ENCODE measurements around the gene TEX50.
"Not testable (repeated sequence)": the region's sequence is repeated elsewhere in the genome, so short reads cannot be mapped to it uniquely, and the experiment has no call there.

The TEX50 gene

DNA sequence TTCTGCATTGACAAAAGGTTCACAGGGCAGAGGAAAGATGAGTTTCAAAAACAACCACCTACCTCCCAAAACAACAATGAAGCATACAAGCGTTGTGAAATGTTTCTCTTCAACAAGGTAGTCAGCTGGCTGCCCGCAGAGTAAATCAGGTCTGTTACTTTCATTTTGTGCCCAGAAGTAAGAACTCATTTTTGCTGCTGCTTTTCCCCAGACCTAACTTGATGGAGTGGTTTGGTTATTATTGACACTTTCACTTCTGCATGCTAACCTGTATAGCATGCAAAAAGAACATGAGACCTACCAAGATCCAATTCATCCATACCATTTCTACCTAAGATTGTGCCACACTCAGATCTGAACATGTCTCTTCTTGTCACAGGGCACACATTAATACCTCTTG, 33.5 kb upstream of the TEX50 start:
- Histone ChIP-seq H4K91ac (ENCODE audit: low read length) (no peak overlapping the region), H3K27me3 (ENCODE audit: control insufficient read depth in 1 of 2, insufficient read depth in 1 of 2, low read length in 2 of 2) (no peaks in the 10 kb centered on the region), H3K9ac (ENCODE audit: low read length) (no peak overlapping the region), H3K23ac (ENCODE audit: low read length in 2 of 2) (no peak overlapping the region), H3K36me3 (ENCODE audit: control insufficient read depth in 1 of 2, insufficient read depth in 2 of 2, low read depth in 1 of 2, low read length in 2 of 2) (no peaks in the 10 kb centered on the region), H3K4ac (ENCODE audit: low read depth in 1 of 2, low read length in 2 of 2) (no peak overlapping the region), H2AFZ (ENCODE audit: low read depth, low read length) (no peak overlapping the region), H2AK5ac (ENCODE audit: low read length, severe bottlenecking) (no peak overlapping the region), H2BK120ac (ENCODE audit: low read depth, low read length) (no peak overlapping the region), H2BK15ac (ENCODE audit: low read depth, poor library complexity, severe bottlenecking) (no peak overlapping the region), H3K4me1 (ENCODE audit: control insufficient read depth, insufficient read depth, low read depth, low read length) (no peaks in the 10 kb centered on the region), H2BK5ac (ENCODE audit: low read depth, low read length, poor library complexity, severe bottlenecking) (no peak overlapping the region), H3K9me3 (ENCODE audit: control insufficient read depth, low read length) (no peaks in the 10 kb centered on the region), H2BK12ac (ENCODE audit: low read length in 2 of 2) (no peak overlapping the region), H3K79me1 (replicated peaks; ENCODE audit: low read length, poor library complexity, severe bottlenecking) (no peaks in the 10 kb centered on the region), H3K18ac (ENCODE audit: low read depth in 1 of 2, low read length in 2 of 2) (no peak overlapping the region), H4K8ac (ENCODE audit: low read length) (no peak overlapping the region), H3K4me3 (ENCODE audit: insufficient read depth in 1 of 2, low read depth in 1 of 2, low read length in 2 of 2) (no peak overlapping the region), H3K27ac (ENCODE audit: low read length, poor library complexity, severe bottlenecking) (no peak overlapping the region), H3K14ac (ENCODE audit: low read length in 2 of 2) (no peak overlapping the region), H3K4me2 (ENCODE audit: low read length, poor library complexity, severe bottlenecking) (no peak overlapping the region)
- DNase-seq = no peak
- 100% methylated on average over 2 of the region's 2 CpGs for WGBS

DNA sequence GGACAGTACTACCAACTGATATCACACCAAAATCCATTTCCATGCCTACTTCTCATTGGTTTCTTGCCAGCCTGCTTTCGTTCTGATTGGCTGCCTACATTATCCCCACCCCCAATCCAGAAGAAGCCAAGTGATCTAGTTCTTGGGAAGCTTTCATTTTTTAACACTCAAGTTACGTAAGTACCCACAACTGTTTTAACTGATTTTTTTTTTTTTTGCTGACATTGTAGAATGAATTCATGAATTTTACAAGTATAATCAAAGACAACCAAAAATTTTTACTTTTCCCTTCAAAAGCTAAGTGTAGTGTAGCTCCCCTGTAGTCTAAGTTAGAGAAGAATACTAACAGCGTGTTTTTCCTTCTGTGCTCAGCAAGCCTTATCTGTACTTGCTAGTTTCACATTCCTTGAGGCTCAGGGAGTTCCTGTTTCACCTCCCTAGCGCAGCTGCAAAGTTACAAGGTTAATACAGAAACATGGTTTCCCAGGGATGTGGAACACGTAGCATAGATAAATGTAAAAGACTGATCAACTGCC, 32.0 kb upstream of the TEX50 start, which contains the start of gene SLC9C2:
TSS of gene SLC9C2 (minus strand) at position 17 of the 536 bp plus-strand sequence. CDS start 1,296 bp downstream, outside the sequence.
- Histone ChIP-seq H3K23ac (ENCODE audit: low read length in 2 of 2) (no peak within 1 kb of the TSS), H3K79me1 (replicated peaks; ENCODE audit: low read length, poor library complexity, severe bottlenecking) (no peaks in the 10 kb centered on the region), H3K18ac (ENCODE audit: low read depth in 1 of 2, low read length in 2 of 2) (no peak within 1 kb of the TSS), H3K9me3 (ENCODE audit: control insufficient read depth, low read length) (no peaks in the 10 kb centered on the region), H3K27me3 (ENCODE audit: control insufficient read depth in 1 of 2, insufficient read depth in 1 of 2, low read length in 2 of 2) (no peaks in the 10 kb centered on the region), H2AFZ (ENCODE audit: low read depth, low read length) (peak within 1 kb of the TSS; percentile 56), H2AK5ac (ENCODE audit: low read length, severe bottlenecking) (no peak within 1 kb of the TSS), H3K14ac (ENCODE audit: low read length in 2 of 2) (no peak within 1 kb of the TSS), H3K4me2 (ENCODE audit: low read length, poor library complexity, severe bottlenecking) (no peak within 1 kb of the TSS), H2BK15ac (ENCODE audit: low read depth, poor library complexity, severe bottlenecking) (no peak within 1 kb of the TSS), H2BK120ac (ENCODE audit: low read depth, low read length) (no peak within 1 kb of the TSS), H3K36me3 (ENCODE audit: control insufficient read depth in 1 of 2, insufficient read depth in 2 of 2, low read depth in 1 of 2, low read length in 2 of 2) (no peaks in the 10 kb centered on the region), H4K91ac (ENCODE audit: low read length) (no peak within 1 kb of the TSS), H3K4me3 (ENCODE audit: insufficient read depth in 1 of 2, low read depth in 1 of 2, low read length in 2 of 2) (peak within 1 kb of the TSS in 1 of 2 experiments; percentile 65), H4K8ac (ENCODE audit: low read length) (no peak within 1 kb of the TSS), H3K4me1 (ENCODE audit: control insufficient read depth, insufficient read depth, low read depth, low read length) (no peaks in the 10 kb centered on the region), H2BK5ac (ENCODE audit: low read depth, low read length, poor library complexity, severe bottlenecking) (no peak within 1 kb of the TSS), H3K4ac (ENCODE audit: low read depth in 1 of 2, low read length in 2 of 2) (no peak within 1 kb of the TSS), H3K27ac (ENCODE audit: low read length, poor library complexity, severe bottlenecking) (no peak within 1 kb of the TSS), H3K9ac (ENCODE audit: low read length) (peak within 1 kb of the TSS; percentile 72), H2BK12ac (ENCODE audit: low read length in 2 of 2) (no peak within 1 kb of the TSS)
- WGBS = 56% methylated on average over 4 of the region's 5 CpGs
- peak; percentile 15 for DNase-seq

- H3K9me3 ChIP-seq (ENCODE audit: control insufficient read depth, low read length) = no peaks in the 10 kb centered on the region
- no peak overlapping the region for H2BK12ac ChIP-seq (ENCODE audit: low read length in 2 of 2)
- H3K4me3 ChIP-seq (ENCODE audit: insufficient read depth in 1 of 2, low read depth in 1 of 2, low read length in 2 of 2) = no peak overlapping the region
- no peak overlapping the region for H4K8ac ChIP-seq (ENCODE audit: low read length)
- H3K23ac ChIP-seq (ENCODE audit: low read length in 2 of 2) = no peak overlapping the region
- H4K91ac ChIP-seq (ENCODE audit: low read length) = no peak overlapping the region
- H3K27me3 ChIP-seq (ENCODE audit: control insufficient read depth in 1 of 2, insufficient read depth in 1 of 2, low read length in 2 of 2) = no peaks in the 10 kb centered on the region
- H3K4me1 ChIP-seq (ENCODE audit: control insufficient read depth, insufficient read depth, low read depth, low read length) = no peaks in the 10 kb centered on the region
- no peak overlapping the region for H3K4ac ChIP-seq (ENCODE audit: low read depth in 1 of 2, low read length in 2 of 2)
- H2AFZ ChIP-seq (ENCODE audit: low read depth, low read length) = no peak overlapping the region
- no peaks in the 10 kb centered on the region for H3K36me3 ChIP-seq (ENCODE audit: control insufficient read depth in 1 of 2, insufficient read depth in 2 of 2, low read depth in 1 of 2, low read length in 2 of 2)
- H3K4me2 ChIP-seq (ENCODE audit: low read length, poor library complexity, severe bottlenecking) = no peak overlapping the region
- H3K79me1 ChIP-seq (replicated peaks; ENCODE audit: low read length, poor library complexity, severe bottlenecking) = no peaks in the 10 kb centered on the region
- H2BK5ac ChIP-seq (ENCODE audit: low read depth, low read length, poor library complexity, severe bottlenecking) = no peak overlapping the region
- no peak overlapping the region for H2AK5ac ChIP-seq (ENCODE audit: low read length, severe bottlenecking)
- WGBS = 94% methylated on average over 3 of the region's 4 CpGs
- H2BK15ac ChIP-seq (ENCODE audit: low read depth, poor library complexity, severe bottlenecking) = no peak overlapping the region
- no peak overlapping the region for H3K18ac ChIP-seq (ENCODE audit: low read depth in 1 of 2, low read length in 2 of 2)
- H2BK120ac ChIP-seq (ENCODE audit: low read depth, low read length) = no peak overlapping the region
- H3K14ac ChIP-seq (ENCODE audit: low read length in 2 of 2) = no peak overlapping the region
- no peak overlapping the region for H3K27ac ChIP-seq (ENCODE audit: low read length, poor library complexity, severe bottlenecking)
- no peak overlapping the region for H3K9ac ChIP-seq (ENCODE audit: low read length)
- DNase-seq = no peak
These were observed 26.5 kb upstream of the TEX50 start for GRCh38 chr1:173608503-173609216.

DNA sequence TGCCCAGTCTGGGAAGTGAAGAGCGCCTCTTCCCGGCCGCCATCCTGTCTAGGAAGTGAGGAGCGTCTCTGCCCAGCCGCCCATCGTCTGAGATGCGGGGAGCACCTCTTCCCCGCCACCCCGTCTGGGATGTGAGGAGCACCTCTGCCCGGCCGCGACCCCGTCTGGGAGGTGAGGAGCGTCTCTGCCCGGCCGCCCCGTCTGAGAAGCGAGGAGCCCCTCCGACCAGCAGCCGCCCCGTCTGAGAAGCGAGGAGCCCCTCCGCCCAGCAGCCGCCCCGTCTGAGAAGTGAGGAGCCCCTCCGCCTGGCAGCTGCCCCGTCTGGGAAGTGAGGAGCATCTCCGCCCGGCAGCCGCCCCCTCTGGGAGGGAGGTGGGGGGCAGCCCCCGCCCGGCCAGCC, 22.1 kb upstream of the TEX50 start:
- H3K27me3 ChIP-seq (ENCODE audit: control insufficient read depth in 1 of 2, insufficient read depth in 1 of 2, low read length in 2 of 2); H2BK5ac ChIP-seq (ENCODE audit: low read depth, low read length, poor library complexity, severe bottlenecking); H3K9me3 ChIP-seq (ENCODE audit: control insufficient read depth, low read length); H3K14ac ChIP-seq (ENCODE audit: low read length in 2 of 2); H2AFZ ChIP-seq (ENCODE audit: low read depth, low read length); H4K91ac ChIP-seq (ENCODE audit: low read length); H4K8ac ChIP-seq (ENCODE audit: low read length); H3K4me3 ChIP-seq (ENCODE audit: insufficient read depth in 1 of 2, low read depth in 1 of 2, low read length in 2 of 2); DNase-seq; H3K4me1 ChIP-seq (ENCODE audit: control insufficient read depth, insufficient read depth, low read depth, low read length); H3K9ac ChIP-seq (ENCODE audit: low read length); H3K36me3 ChIP-seq (ENCODE audit: control insufficient read depth in 1 of 2, insufficient read depth in 2 of 2, low read depth in 1 of 2, low read length in 2 of 2); H2BK15ac ChIP-seq (ENCODE audit: low read depth, poor library complexity, severe bottlenecking); H2BK12ac ChIP-seq (ENCODE audit: low read length in 2 of 2); H3K4me2 ChIP-seq (ENCODE audit: low read length, poor library complexity, severe bottlenecking); H3K27ac ChIP-seq (ENCODE audit: low read length, poor library complexity, severe bottlenecking); H3K23ac ChIP-seq (ENCODE audit: low read length in 2 of 2); H3K79me1 ChIP-seq (replicated peaks; ENCODE audit: low read length, poor library complexity, severe bottlenecking); H3K4ac ChIP-seq (ENCODE audit: low read depth in 1 of 2, low read length in 2 of 2); H2BK120ac ChIP-seq (ENCODE audit: low read depth, low read length); H3K18ac ChIP-seq (ENCODE audit: low read depth in 1 of 2, low read length in 2 of 2); H2AK5ac ChIP-seq (ENCODE audit: low read length, severe bottlenecking): not testable (repeated sequence)
- WGBS = 90% methylated on average over 18 of the region's 32 CpGs

Measured in mesenchymal stem cell (in vitro differentiated cells and primary cell).